HUES6 (cell line): Measurements from ENCODE around the gene PRR23A.

Experiments used
- H3K27ac ChIP-seq: 2 replicates; pipeline ENCODE4 v1.7.0; 2013; ENCODE audit warnings: low read depth, mild to moderate bottlenecking, low read length, inconsistent platforms
- H3K27me3 ChIP-seq: 2 replicates; pipeline ENCODE4 v1.6.1; 2013; ENCODE audit warnings: low read length; ENCODE audit not compliant: control insufficient read depth, insufficient read depth
- H3K36me3 ChIP-seq: 2 replicates; pipeline ENCODE4 v1.6.1; 2013; ENCODE audit warnings: low read length; ENCODE audit not compliant: control insufficient read depth, insufficient read depth
- H3K4me1 ChIP-seq: 2 replicates; pipeline ENCODE4 v1.6.1; 2013; ENCODE audit warnings: low read length; ENCODE audit not compliant: control insufficient read depth, insufficient read depth
- H3K4me3 ChIP-seq: 2 replicates; pipeline ENCODE4 v1.5.1; 2013; ENCODE audit warnings: low read depth, low read length
- H3K9ac ChIP-seq: one replicate; pipeline ENCODE4 v1.6.1; 2013; ENCODE audit warnings: mild to moderate bottlenecking, low read length
- H3K9me3 ChIP-seq: 2 replicates; pipeline ENCODE4 v1.6.1; 2013; ENCODE audit warnings: low read depth, low read length; ENCODE audit not compliant: control insufficient read depth, insufficient read depth

Gene PRR23A

DNA sequence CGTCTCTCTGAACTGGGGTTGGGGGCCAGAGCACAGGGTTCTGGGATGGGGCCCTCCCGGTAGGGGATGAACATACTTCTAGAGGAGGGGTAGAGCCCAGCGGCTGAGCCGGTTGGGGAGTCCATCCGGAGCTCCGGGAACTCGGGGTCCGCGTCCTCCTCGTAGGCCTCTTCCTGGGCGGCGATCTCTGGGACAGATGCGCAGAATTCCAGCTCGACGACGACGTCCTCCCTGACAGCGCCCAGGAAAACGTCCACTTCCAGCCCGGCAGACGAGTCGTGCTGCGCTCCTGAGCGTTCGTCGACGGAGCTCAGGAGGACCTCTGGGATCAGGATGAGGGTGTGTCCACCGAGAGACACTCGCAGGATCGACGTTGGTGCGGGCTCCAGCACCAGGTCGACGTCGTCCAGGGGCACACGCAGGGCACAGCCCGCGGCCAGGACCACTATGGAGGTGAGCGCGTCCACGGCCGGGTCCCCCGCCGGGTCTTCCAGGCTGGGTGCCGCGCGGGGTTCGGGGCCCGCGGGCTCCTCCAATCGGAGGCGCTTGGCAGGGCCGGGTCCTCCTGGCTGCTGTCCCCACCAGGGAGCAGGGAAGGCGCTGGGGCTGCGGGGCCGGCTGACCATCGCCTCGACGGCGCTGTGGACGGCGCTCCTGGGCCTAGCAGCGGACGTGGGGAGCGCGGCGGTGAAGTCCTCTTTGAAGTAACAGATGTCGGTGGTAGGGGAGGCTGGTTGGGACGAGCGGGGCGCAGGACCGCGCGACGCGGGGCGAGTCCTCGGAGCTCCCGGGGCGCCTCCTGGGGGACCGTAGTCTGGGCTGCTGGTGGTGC is 14.2 kb upstream of the PRR23A start:
- no peaks in the 10 kb centered on the region for H3K9me3 ChIP-seq
- H3K4me1 ChIP-seq = no peaks in the 10 kb centered on the region
- no peak overlapping the region for H3K27ac ChIP-seq
- no peak overlapping the region for H3K4me3 ChIP-seq
- no peaks in the 10 kb centered on the region for H3K36me3 ChIP-seq
- peaks cover 4% of the 10 kb centered on the region; the same call in 1 of the 2 replicates for H3K27me3 ChIP-seq
- H3K9ac ChIP-seq = no peak overlapping the region

GRCh38 chr3:139016430-139017048 is 10.5 kb upstream of the PRR23A start:
- Histone ChIP-seq H3K4me1 (no peaks in the 10 kb centered on the region), H3K9ac (no peak overlapping the region), H3K27ac (no peak overlapping the region), H3K27me3 (no peaks in the 10 kb centered on the region), H3K36me3 (no peaks in the 10 kb centered on the region), H3K9me3 (peaks cover 2% of the 10 kb centered on the region; the same call in 1 of the 2 replicates), H3K4me3 (no peak overlapping the region)

- no peak overlapping the region for H3K27ac ChIP-seq
- no peaks in the 10 kb centered on the region for H3K36me3 ChIP-seq
- H3K9ac ChIP-seq = no peak overlapping the region
- H3K4me3 ChIP-seq = no peak overlapping the region
- H3K27me3 ChIP-seq = no peaks in the 10 kb centered on the region
- H3K4me1 ChIP-seq = no peaks in the 10 kb centered on the region
- H3K9me3 ChIP-seq = no peaks in the 10 kb centered on the region
These were observed 593 bp downstream of the PRR23A start for GRCh38 chr3:139005356-139005993.

GRCh38 chr3:138995706-138996105 is 10.4 kb downstream of the PRR23A start:
- H3K27me3 ChIP-seq = peaks cover 18% of the 10 kb centered on the region; the same call in 1 of the 2 replicates
- no peaks in the 10 kb centered on the region for H3K9me3 ChIP-seq
- H3K4me3 ChIP-seq = no peak overlapping the region
- no peaks in the 10 kb centered on the region for H3K36me3 ChIP-seq
- no peaks in the 10 kb centered on the region for H3K4me1 ChIP-seq
- H3K27ac ChIP-seq = no peak overlapping the region
- no peak overlapping the region for H3K9ac ChIP-seq

DNA sequence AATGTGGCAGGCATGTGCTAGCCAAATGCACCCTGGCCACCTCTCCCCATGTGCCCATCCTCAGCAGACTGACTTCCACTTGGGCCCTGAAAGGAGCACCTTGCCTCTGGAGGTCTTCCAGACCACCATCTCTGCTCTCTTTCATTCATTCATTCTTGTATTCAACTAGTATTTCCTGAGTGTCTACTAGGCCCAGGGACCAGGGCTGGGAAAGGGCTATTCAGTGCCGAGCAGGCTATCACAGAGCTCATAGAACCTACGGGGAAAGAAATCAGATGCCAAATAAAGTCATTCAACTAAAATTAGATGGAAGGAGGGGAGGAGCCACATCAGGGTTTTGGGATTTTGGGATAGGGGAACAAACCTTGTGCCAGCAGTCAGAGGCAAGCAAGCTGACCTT is 18.9 kb downstream of the PRR23A start:
- H3K9ac ChIP-seq = no peak overlapping the region
- no peaks in the 10 kb centered on the region for H3K4me1 ChIP-seq
- no peaks in the 10 kb centered on the region for H3K36me3 ChIP-seq
- peaks cover 10% of the 10 kb centered on the region; the same call in 1 of the 2 replicates for H3K27me3 ChIP-seq
- H3K27ac ChIP-seq = no peak overlapping the region
- no peak overlapping the region for H3K4me3 ChIP-seq
- H3K9me3 ChIP-seq = no peaks in the 10 kb centered on the region

GRCh38 chr3:138985932-138986331 is 20.1 kb downstream of the PRR23A start:
- Histone ChIP-seq H3K4me3 (no peak overlapping the region), H3K27me3 (peaks cover 8% of the 10 kb centered on the region; the same call in 1 of the 2 replicates), H3K27ac (no peak overlapping the region), H3K36me3 (no peaks in the 10 kb centered on the region), H3K4me1 (no peaks in the 10 kb centered on the region), H3K9me3 (no peaks in the 10 kb centered on the region), H3K9ac (no peak overlapping the region)

GRCh38 chr3:138984816-138985215 is 21.3 kb downstream of the PRR23A start:
- H3K4me3 ChIP-seq = no peak overlapping the region
- no peak overlapping the region for H3K9ac ChIP-seq
- no peak overlapping the region for H3K27ac ChIP-seq
- no peaks in the 10 kb centered on the region for H3K36me3 ChIP-seq
- H3K4me1 ChIP-seq = no peaks in the 10 kb centered on the region
- H3K27me3 ChIP-seq = peaks cover 8% of the 10 kb centered on the region; the same call in 1 of the 2 replicates
- H3K9me3 ChIP-seq = no peaks in the 10 kb centered on the region

DNA sequence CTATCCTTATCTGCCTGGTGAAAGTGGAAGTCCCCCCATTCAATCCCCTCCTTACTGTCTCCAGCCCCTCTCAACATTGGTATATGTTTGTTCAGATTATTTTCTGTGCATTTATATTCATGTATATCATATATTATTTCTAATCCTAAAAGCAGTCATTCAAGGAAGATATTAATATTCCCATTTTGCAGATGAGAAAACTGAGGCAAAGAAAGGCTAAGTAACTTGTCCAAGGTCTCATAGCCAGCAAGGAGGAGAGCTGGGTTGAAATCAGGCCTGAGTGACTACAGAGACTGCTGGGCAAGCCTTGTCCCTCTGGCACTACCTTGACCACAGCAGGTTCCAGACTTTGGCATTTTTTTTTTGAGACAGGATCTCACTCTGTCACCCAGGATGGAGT is 30.0 kb downstream of the PRR23A start:
- Histone ChIP-seq H3K4me1 (no peaks in the 10 kb centered on the region), H3K27ac (no peak overlapping the region), H3K4me3 (no peak overlapping the region), H3K36me3 (no peaks in the 10 kb centered on the region), H3K9me3 (no peaks in the 10 kb centered on the region), H3K27me3 (no peaks in the 10 kb centered on the region), H3K9ac (no peak overlapping the region)

GRCh38 chr3:138975351-138975750 is 30.7 kb downstream of the PRR23A start:
- Histone ChIP-seq H3K9me3 (no peaks in the 10 kb centered on the region), H3K4me3 (no peak overlapping the region), H3K9ac (no peak overlapping the region), H3K27me3 (no peaks in the 10 kb centered on the region; the same call in 1 of the 2 replicates), H3K4me1 (no peaks in the 10 kb centered on the region), H3K36me3 (no peaks in the 10 kb centered on the region), H3K27ac (no peak overlapping the region)

GRCh38 chr3:138974462-138974861 is 31.6 kb downstream of the PRR23A start:
- Histone ChIP-seq H3K4me3 (no peak overlapping the region), H3K27me3 (no peaks in the 10 kb centered on the region; the same call in 1 of the 2 replicates), H3K36me3 (no peaks in the 10 kb centered on the region), H3K4me1 (no peaks in the 10 kb centered on the region), H3K27ac (no peak overlapping the region), H3K9me3 (no peaks in the 10 kb centered on the region), H3K9ac (no peak overlapping the region)

GRCh38 chr3:138972941-138973340 is 33.1 kb downstream of the PRR23A start:
- Histone ChIP-seq H3K36me3 (no peaks in the 10 kb centered on the region), H3K4me3 (no peak overlapping the region), H3K27ac (no peak overlapping the region), H3K9me3 (no peaks in the 10 kb centered on the region), H3K27me3 (no peaks in the 10 kb centered on the region; the same call in 1 of the 2 replicates), H3K4me1 (no peaks in the 10 kb centered on the region), H3K9ac (no peak overlapping the region)
